Skeletal muscle satellite cell (primary cell): ENCODE data around the gene COL18A1.

ENCODE experiments used
- H3K27me3 ChIP-seq: 2 replicates; pipeline ENCODE4 v1.7.0; 2013; ENCODE audit warnings: low read length; ENCODE audit not compliant: control insufficient read depth, insufficient read depth
- H3K36me3 ChIP-seq: 2 replicates; pipeline ENCODE4 v1.7.0; 2013; ENCODE audit warnings: mild to moderate bottlenecking, control low read depth, low read length; ENCODE audit not compliant: insufficient read depth
- H3K4me1 ChIP-seq: 2 replicates; pipeline ENCODE4 v1.7.0; 2013; ENCODE audit warnings: low read length; ENCODE audit not compliant: control insufficient read depth, insufficient read depth
- H3K4me2 ChIP-seq: 2 replicates; pipeline ENCODE4 v1.7.0; 2013; ENCODE audit warnings: mild to moderate bottlenecking, low read length
- H3K4me3 ChIP-seq: 2 replicates; pipeline ENCODE4 v1.7.0; 2013; ENCODE audit warnings: low read length
- H3K9ac ChIP-seq: 2 replicates; pipeline ENCODE4 v1.7.0; 2013; ENCODE audit warnings: mild to moderate bottlenecking, low read depth, low read length, moderate library complexity
- H3K9me3 ChIP-seq: replicated peaks from 2 replicates; pipeline ENCODE4 v1.7.0; 2013; ENCODE audit warnings: mild to moderate bottlenecking, control low read depth, low read length

Gene COL18A1

DNA sequence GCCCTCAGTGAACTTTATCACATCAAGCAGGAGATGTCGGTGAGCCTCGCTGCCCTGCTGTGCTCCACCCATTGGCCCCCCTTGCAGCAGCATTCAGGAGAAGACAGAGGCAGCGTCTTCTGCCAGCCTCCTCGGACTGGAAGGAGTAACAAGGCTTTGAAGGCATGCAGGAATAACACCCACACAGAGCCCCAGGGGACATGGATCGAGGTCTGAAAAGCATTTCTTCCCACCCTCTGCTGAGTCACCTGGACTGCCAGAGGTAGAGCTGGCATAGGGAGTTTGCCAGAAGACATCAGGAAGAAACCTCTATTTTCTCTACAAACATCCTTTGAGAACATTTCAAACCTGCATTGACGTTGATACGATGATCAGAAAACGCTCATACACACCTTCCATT, 42.9 kb downstream of the COL18A1 start:
- H3K9ac ChIP-seq, result no peak overlapping the region
- no peaks in the 10 kb centered on the region for H3K27me3 ChIP-seq
- no peaks in the 10 kb centered on the region for H3K36me3 ChIP-seq
- H3K4me2 ChIP-seq, result no peak overlapping the region
- H3K4me3 ChIP-seq, result no peak overlapping the region
- no peaks in the 10 kb centered on the region for H3K9me3 ChIP-seq
- H3K4me1 ChIP-seq, result peaks cover 3% of the 10 kb centered on the region

DNA sequence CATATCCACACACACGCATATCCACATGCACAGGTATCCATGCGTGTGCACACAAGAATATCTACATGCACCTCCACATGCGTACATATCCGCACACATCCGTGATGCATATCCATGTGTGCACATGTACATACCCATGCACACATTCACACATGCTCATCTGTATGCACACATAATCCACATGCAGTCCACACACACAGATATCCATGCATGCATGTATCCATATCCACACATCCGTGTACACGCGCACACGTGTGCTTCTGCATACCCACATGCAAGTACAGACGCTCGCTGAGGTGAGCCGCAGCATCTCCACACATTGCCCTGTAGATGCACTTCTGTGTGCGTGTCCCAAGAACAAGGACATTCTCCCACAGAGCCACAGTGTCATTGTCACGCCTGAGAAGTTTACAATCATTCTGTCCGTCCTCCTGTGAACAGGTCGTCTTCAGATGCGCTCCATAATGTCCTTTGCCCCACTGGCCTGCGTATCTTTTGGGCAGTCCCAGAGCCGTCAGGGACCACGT, 43.4 kb downstream of the COL18A1 start:
- no peaks in the 10 kb centered on the region for H3K36me3 ChIP-seq
- H3K4me3 ChIP-seq, result no peak overlapping the region
- H3K9me3 ChIP-seq, result no peaks in the 10 kb centered on the region
- H3K4me2 ChIP-seq, result no peak overlapping the region
- no peak overlapping the region for H3K9ac ChIP-seq
- no peaks in the 10 kb centered on the region for H3K27me3 ChIP-seq
- peaks cover 3% of the 10 kb centered on the region for H3K4me1 ChIP-seq

DNA sequence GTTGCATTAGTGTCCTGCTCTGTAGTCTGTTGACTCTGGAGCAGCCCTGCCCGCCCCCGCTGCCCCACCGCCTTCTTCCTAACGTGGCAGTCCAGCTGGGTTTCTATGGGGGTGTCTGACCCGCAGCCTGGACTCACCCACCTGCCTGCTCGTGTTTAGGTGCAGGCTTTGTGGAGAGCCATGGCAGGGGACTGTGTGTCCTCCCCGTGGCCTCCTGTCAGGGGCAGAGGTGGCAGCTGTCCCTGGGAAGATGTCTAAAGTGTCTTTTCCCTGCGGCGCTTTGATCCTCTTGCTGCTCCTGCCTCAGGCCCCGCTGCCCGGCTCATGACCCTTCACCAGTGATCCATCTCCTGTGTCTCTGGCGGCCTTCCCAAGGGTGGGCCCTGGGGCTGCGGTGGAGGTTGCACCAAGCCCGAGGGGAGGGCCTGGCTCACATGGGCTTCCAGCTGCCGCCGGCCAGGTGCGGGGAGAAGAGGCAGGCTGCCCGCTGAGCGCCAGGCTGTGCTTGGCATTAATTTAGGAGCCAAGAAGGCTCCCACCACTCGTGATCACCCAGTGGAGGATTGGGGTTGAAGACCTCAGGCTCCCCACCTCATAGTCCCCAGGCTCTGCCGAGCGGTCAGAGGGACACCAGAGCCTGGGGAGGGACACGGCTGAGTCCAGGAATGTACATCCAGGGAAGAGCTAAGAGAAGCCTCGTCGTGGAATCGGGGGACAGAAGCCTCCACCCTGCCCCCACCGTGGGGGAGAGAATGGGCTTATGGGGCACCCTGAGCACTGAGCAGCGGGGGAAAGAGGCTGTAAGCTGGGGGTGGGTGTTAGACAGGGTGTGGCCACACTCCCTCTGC, 44.1 kb downstream of the COL18A1 start:
- no peaks in the 10 kb centered on the region for H3K9me3 ChIP-seq
- H3K4me1 ChIP-seq, result peaks cover 8% of the 10 kb centered on the region
- H3K9ac ChIP-seq, result no peak overlapping the region
- H3K27me3 ChIP-seq, result no peaks in the 10 kb centered on the region
- no peaks in the 10 kb centered on the region for H3K36me3 ChIP-seq
- no peak overlapping the region for H3K4me2 ChIP-seq
- no peak overlapping the region for H3K4me3 ChIP-seq

DNA sequence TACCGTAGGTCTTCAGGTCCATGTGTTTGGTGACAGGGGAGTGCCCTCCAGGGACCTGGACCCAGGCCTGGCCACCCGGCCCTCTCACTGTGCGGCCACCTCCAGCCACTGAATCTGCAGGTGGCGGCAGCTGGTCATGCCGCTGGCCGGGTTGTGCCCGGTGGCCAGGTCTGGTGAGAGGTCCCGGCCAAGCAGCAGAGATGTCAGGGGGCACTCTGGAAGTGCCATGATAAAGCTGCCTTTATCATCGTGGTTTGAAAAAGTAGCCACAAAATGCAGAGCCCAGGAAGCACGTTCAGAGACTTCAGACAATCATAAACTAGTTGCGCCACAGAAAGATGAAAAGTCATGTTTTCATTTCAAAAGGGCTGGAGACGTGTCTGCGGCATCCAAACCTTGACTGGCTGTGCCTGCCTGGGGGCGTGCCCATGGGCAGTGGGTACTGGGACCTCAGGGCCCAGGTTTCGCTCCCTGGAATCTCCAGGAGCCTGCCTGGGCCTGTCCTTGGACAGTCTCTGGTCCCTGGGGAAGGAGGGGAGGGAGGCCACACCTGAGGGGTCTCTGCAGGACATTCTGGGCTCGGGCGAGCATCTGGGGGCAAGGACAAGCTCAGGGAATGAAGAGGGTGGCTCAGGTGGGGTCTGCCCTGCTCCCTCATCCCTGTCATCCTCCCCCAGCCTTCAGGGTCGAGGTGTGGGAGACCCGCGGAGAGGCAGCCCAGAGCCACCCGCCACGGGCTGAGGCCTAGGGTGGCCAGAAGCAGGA, 44.9 kb downstream of the COL18A1 start:
- H3K27me3 ChIP-seq, result no peaks in the 10 kb centered on the region
- no peak overlapping the region for H3K9ac ChIP-seq
- H3K36me3 ChIP-seq, result no peaks in the 10 kb centered on the region
- H3K4me3 ChIP-seq, result no peak overlapping the region
- H3K4me1 ChIP-seq, result peaks cover 17% of the 10 kb centered on the region
- H3K4me2 ChIP-seq, result no peak overlapping the region
- no peaks in the 10 kb centered on the region for H3K9me3 ChIP-seq

DNA sequence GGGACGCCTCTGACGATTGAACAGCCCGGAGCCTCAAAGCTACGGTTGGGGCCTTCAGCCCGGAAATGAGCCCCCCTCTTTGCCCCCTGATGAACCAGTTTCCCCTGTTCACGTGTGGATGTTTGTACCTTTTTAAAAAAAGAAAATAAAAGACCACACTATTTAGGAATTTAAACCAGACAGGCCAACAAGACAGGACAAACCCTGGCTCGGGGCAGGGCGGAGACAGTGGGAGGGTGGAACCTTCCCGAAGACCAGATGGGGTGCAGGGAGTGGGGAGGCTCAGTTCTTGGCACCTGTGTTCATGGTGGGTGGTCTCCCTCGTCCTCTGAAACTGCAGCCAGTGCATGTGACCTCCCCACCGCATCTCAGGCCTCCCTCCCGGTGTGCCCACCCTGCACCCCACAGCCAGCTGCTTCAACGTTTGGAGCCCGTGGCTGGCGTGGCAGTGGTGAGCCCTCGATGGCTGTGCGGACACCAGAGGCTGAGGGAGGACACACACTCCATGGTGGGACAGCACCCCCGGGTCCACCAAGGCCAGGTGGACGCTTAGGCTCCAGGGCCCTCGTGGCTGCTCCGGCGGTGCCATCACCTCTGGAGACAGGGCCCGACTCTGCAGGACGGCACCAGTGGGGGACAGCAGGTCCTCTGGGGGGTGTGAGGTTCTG, 45.6 kb downstream of the COL18A1 start:
- H3K36me3 ChIP-seq, result no peaks in the 10 kb centered on the region
- H3K4me1 ChIP-seq, result peaks cover 24% of the 10 kb centered on the region
- H3K9me3 ChIP-seq, result no peaks in the 10 kb centered on the region
- H3K4me2 ChIP-seq, result no peak overlapping the region
- H3K4me3 ChIP-seq, result no peak overlapping the region
- H3K27me3 ChIP-seq, result no peaks in the 10 kb centered on the region
- H3K9ac ChIP-seq, result no peak overlapping the region

DNA sequence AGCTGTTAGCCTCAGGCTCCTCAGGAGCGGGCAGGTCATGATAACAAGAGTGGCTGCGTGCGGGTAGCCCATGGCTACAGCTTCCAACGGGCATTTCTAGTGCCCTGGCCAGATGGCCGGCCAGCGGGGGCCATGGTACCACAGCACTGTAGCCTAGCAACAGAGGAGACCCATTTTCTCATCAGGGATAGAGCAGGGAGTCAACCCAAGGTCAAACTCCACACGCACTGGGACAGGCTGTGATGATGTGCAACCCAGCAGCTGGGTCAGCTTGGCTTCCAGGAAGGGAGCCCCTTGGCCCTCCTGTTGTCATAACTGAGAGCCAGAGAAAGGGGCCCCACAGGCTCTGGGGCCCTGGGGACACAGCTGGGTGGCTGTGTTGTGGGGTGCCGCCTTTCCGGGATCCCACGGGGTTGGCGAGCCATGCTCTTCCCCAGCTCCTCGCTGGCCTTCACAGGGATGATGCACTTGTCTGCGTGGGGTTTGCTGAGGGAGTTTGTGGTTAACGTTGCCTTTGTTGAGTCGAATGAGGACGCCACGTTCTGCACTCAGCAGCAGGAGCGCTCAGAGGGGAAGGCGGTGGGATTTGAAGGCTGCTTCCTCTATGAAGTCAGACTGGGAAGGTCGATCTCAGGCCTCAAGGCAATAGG, 46.3 kb downstream of the COL18A1 start:
- H3K9me3 ChIP-seq, result no peaks in the 10 kb centered on the region
- H3K4me1 ChIP-seq, result peaks cover 29% of the 10 kb centered on the region
- H3K9ac ChIP-seq, result no peak overlapping the region
- no peaks in the 10 kb centered on the region for H3K36me3 ChIP-seq
- H3K4me3 ChIP-seq, result no peak overlapping the region
- no peak overlapping the region for H3K4me2 ChIP-seq
- no peaks in the 10 kb centered on the region for H3K27me3 ChIP-seq

DNA sequence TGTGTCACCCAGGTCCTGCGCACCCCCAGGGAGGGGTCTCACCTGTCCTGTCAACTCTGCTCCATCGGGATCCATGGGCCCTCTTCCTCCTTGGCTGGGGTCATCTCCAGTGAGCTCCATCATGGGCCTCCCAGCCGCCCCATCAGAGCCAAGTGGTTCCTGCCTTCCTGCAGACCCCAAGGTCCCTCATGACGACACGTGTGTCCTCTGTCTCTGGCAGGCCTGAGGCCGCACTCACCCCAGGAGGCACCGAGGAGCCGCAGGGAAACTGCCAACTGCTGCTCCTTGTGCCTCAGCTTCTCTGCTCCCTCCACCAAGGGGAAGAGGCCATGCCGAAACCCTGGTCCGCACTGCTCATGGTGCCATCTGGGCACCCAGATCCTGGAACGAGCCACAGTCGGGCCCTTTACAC, 46.8 kb downstream of the COL18A1 start:
- H3K9ac ChIP-seq, result no peak overlapping the region
- peaks cover 29% of the 10 kb centered on the region for H3K4me1 ChIP-seq
- H3K9me3 ChIP-seq, result no peaks in the 10 kb centered on the region

DNA sequence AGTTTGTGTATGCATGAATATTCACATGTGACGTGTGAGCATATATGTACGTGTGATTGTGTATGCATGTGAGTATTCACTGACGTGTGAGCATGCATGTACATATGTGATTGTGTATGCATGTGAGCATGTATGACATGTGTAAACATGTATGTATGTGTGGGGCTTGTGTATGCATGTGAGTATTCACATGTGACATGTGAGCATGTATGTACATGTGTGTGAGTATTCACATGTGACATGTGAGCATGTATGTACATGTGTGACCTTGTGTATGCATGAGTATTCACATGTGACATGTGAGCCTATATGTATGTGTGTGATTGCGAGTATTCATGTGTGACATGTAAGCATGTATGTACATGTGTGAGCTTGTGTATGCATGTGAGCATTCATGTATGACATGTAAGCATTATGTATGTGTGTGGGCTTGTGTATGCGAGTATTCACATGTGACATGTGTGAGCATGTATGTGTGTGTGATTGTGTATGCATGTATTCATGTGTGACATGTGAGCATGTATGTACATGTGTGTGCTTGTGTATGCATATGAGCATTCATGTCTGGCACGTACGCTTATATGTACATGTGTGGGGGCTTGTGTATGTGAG, 47.8 kb downstream of the COL18A1 start:
- Histone ChIP-seq H3K4me2 (no peak overlapping the region), H3K9me3 (no peaks in the 10 kb centered on the region), H3K4me3 (no peak overlapping the region), H3K4me1 (peaks cover 29% of the 10 kb centered on the region), H3K9ac (no peak overlapping the region), H3K27me3 (no peaks in the 10 kb centered on the region), H3K36me3 (no peaks in the 10 kb centered on the region)

More for the DNA sequence above, 46.8 kb downstream of the COL18A1 start:
- Histone ChIP-seq H3K27me3 (no peaks in the 10 kb centered on the region), H3K4me2 (no peak overlapping the region), H3K4me3 (no peak overlapping the region), H3K36me3 (no peaks in the 10 kb centered on the region)

DNA sequence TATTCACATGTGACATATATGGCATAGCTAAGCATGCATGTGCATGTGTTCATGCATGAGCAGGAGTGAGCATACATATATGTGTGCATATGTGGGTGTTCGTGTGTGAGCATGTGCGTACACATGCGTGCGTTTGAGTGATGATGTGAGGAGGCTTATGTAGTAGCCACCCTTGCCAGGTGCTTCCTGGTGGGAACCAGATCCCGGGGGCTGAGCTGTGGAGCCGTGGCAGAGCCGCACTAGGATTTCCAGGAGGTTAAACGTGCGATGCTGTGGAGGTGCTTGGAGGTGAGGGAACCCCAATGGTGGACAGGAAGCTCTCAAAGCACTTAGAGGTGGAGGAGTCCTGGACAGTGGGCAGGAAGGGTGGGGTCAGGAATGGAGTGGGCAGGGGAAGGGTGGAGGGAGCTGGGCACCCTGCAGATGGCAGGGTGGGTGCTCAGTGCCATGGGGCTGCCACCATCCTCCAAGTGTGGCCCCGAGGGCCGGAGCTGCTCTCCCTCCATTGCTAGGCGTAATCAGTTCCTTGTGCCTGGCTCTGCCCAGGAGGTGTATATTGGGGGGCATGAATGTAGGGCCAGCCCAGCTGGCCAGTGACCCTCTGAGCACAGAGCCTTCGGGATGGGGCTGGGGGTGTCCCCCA, 48.5 kb downstream of the COL18A1 start:
- no peaks in the 10 kb centered on the region for H3K36me3 ChIP-seq
- H3K27me3 ChIP-seq, result no peaks in the 10 kb centered on the region
- no peak overlapping the region for H3K4me3 ChIP-seq
- no peak overlapping the region for H3K4me2 ChIP-seq
- no peak overlapping the region for H3K9ac ChIP-seq
- no peaks in the 10 kb centered on the region for H3K9me3 ChIP-seq
- H3K4me1 ChIP-seq, result peaks cover 28% of the 10 kb centered on the region

DNA sequence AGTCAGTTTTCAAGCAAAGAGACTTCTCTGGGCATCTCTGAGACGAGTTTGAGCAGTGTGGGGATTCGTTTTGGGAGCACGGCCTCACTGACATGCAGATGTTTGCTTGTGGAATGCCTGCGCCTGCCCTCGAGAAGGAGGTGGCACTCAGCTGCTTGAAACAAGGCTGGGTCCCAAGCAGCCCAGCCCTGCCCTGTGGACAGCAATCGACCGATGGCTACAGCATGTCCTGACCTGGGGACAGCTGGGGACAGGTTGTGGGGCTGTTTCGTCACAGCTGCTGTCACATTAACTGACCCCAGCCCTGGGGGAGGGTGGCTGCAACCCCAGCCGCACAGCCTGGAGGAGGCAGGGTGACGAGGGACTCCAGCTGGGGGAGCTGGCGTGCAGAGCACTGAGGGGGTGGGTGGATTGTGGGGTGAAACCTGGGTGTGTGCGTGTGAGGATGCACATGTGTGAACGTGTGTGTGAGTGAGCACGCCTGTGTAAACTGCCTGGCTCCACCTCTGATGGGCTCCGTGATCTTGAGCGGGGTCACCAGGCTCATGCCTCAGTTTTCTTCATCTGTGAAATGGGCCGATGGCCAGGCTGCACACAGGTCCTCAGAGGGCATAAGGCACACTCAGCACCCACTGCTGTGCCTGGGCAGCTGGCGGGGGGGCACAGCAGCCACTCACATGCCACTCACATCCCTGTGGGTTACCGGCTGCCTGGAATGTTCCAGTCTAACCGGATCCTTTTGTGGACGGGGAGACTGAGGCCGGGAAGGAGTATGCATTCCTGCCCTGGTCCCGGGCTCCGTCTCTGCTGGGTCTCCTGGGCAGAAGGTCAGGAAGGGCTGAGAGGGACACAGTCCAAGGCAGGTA, 49.3 kb downstream of the COL18A1 start:
- no peaks in the 10 kb centered on the region for H3K36me3 ChIP-seq
- H3K9me3 ChIP-seq, result no peaks in the 10 kb centered on the region
- peaks cover 30% of the 10 kb centered on the region for H3K4me1 ChIP-seq
- H3K27me3 ChIP-seq, result no peaks in the 10 kb centered on the region
- H3K9ac ChIP-seq, result no peak overlapping the region
- H3K4me2 ChIP-seq, result peak overlapping the region; percentile 79
- no peak overlapping the region for H3K4me3 ChIP-seq
